Gastrocnemius medialis (tissue), 4 donors: ENCODE results near the gene TBX1. TPM values are rescaled to one million over a fixed set of nuclear protein-coding genes. Genes with fewer than 3 reads are reported as not detected.

Experiments used
- ATAC-seq, 2 donors: fragments of 150-250 bp; one replicate each; pipeline ENCODE4 v1.9.1; 2016
- DNase-seq, 2 donors: peaks; one replicate each; pipeline ENCODE4 v3.0.0-alpha.2; 2019
- H3K27ac ChIP-seq, 4 donors: fragments of 200-600 bp; sonication (generic); 1 replicate in 1 of 4; 2 replicates in 3 of 4; pipeline ENCODE4 v1.5.1; 2016 to 2018; ENCODE audit warnings: mild to moderate bottlenecking in 2 of 4, moderate library complexity in 1 of 4
- H3K27me3 ChIP-seq, 3 donors: fragments of 200-600 bp; sonication (generic) in 2 of 3; 1 replicate in 1 of 3; 2 replicates in 2 of 3; pipeline versions ENCODE4 v1.5.1 to v1.6.0; 2016 to 2019; ENCODE audit warnings: mild to moderate bottlenecking in 1 of 3, moderate library complexity in 1 of 3
- H3K36me3 ChIP-seq, 2 donors: fragments of 200-600 bp; sonication (generic) in 1 of 2; one replicate each; pipeline ENCODE4 v1.5.1; 2017 to 2018
- H3K4me1 ChIP-seq, 2 donors: fragments of 200-600 bp; sonication (generic) in 1 of 2; one replicate each; pipeline ENCODE4 v1.5.1; 2016 to 2017; ENCODE audit warnings: mild to moderate bottlenecking in 2 of 2
- H3K4me3 ChIP-seq, 4 donors: fragments of 200-600 bp; sonication (generic) in 3 of 4; 1 replicate in 1 of 4; 2 replicates in 3 of 4; pipeline ENCODE4 v1.5.1; 2016 to 2019; ENCODE audit warnings: mild to moderate bottlenecking in 2 of 4
- H3K9me3 ChIP-seq, 3 donors: fragments of 200-600 bp; sonication (generic) in 2 of 3; 1 replicate in 1 of 3; 2 replicates in 2 of 3; pipeline ENCODE4 v1.5.1; 2016 to 2019
- POLR2A ChIP-seq, 2 donors: fragments of 450-650 bp; IDR thresholded peaks; one replicate each; pipeline ENCODE4 v1.6.1; 2017; ENCODE audit warnings: antibody characterized with exemption in 2 of 2, mild to moderate bottlenecking in 2 of 2, moderate library complexity in 2 of 2
- in situ Hi-C, 4 donors: fragments of 200-750 bp; cut with MboI; loops; one replicate each; pipeline versions ENCODE4 v1.15.0 to v1.8.0; 2017; ENCODE audit warnings: low sequenced_read_pairs in 4 of 4
- intact Hi-C: fragments of 100-400 bp; cut with DNase I; formaldehyde crosslinking; loops from one replicate; pipeline ENCODE4 v1.15.1; 2023; ENCODE audit warnings: low total_unique reads
- total RNA-seq, 4 donors: library from RNA; depleted of rRNA; stranded (reverse); fragments of >200 nt; gene quantifications; one replicate each; pipeline versions ENCODE4 v1.1.0 to v1.2.3, GENCODE V29; 2016
- TF ChIP-seq, protein P1 (sequence below), 5 experiments: fragments of 450-650 bp in 3 of 5; fragments of 200-600 bp in 2 of 5; sonication (generic) in 2 of 5; IDR thresholded peaks in 4 of 5; conservative IDR thresholded peaks in 1 of 5; 1 replicate in 4 of 5; 2 replicates in 1 of 5; pipeline ENCODE4 v1.5.1; 2016 to 2019; ENCODE audit warnings: antibody characterized with exemption in 5 of 5, mild to moderate bottlenecking in 3 of 5, moderate library complexity in 3 of 5

TBX1 gene
- total RNA-seq, 4 donors from 2014 or later, result 27.9 to 38.9 (median 36.3) TPM

DNA sequence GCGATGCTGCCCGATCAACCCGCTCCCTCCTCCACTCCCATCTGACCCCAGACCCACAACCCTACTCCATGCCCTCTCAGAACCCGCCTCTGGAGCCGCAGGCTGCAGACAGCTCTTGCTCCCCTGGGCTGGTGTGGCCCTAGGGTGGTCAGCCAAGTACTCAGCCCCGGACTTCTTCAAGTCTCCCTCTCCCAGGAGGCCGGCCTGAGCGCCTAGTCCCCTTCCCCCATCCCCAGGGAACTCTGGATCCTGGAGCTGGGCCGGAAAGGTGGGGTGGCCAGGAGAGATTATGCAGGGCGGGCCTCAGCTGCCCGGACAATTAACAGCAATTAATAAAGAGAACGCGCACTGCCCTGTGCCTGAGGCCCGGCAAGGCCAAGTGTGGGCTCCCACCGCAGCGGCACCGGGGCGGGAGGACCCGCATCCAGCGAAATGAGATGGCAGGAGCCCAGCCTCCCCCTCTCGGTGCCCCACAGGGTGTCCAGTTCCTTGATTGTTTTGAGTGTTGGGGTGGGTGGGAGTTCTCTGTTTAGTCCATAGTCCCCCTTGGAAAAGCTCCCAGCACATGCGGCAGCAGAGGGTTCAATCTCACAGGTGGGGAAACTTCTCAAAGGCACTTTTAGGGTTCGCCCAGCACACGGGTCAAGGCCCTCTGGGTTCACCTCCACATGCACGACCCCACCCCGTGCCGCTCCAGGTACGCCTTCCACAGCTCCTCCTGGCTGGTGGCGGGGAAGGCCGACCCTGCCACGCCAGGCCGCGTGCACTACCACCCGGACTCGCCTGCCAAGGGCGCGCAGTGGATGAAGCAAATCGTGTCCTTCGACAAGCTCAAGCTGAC is 3.1 kb downstream of the TBX1 start:
- Histone ChIP-seq H3K36me3 (no peaks in the 10 kb centered on the region), H3K27me3 (peaks cover 11 to 44% (median 17%) of the 10 kb centered on the region in 3 donors), H3K9me3 (no peaks in the 10 kb centered on the region), H3K4me3 (no peak overlapping the region), H3K4me1 (peaks cover 0 to 8% of the 10 kb centered on the region in 2 donors), H3K27ac (no peak overlapping the region)
- in situ Hi-C loops (no loop called here), intact Hi-C loops (no loop called here)
- DNase-seq, result no peak
- no peak for TF ChIP-seq POLR2A (IDR thresholded peaks at IDR 0.05)
- TF ChIP-seq, protein P1, sequence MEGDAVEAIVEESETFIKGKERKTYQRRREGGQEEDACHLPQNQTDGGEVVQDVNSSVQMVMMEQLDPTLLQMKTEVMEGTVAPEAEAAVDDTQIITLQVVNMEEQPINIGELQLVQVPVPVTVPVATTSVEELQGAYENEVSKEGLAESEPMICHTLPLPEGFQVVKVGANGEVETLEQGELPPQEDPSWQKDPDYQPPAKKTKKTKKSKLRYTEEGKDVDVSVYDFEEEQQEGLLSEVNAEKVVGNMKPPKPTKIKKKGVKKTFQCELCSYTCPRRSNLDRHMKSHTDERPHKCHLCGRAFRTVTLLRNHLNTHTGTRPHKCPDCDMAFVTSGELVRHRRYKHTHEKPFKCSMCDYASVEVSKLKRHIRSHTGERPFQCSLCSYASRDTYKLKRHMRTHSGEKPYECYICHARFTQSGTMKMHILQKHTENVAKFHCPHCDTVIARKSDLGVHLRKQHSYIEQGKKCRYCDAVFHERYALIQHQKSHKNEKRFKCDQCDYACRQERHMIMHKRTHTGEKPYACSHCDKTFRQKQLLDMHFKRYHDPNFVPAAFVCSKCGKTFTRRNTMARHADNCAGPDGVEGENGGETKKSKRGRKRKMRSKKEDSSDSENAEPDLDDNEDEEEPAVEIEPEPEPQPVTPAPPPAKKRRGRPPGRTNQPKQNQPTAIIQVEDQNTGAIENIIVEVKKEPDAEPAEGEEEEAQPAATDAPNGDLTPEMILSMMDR (IDR thresholded peaks at IDR 0.05 in 4 of 5, conservative IDR thresholded peaks at IDR 0.05 in 1 of 5), result no peak
- no peak for ATAC-seq

DNA sequence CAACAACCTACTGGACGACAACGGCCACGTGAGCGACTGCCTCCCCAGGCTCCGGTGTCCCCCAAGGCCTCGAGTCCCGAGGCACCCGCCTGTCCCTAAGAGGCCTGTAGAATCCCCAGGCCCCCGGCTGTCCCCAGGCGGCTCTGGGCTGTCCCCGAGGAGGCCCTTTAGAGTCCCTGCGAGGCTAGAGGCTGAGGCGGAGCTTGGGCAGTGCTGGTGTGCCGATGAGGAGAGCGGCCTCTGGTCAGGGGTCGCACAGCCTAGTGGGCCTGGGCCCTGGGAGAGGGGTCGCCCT is 3.7 kb downstream of the TBX1 start:
- Histone ChIP-seq H3K27ac (no peak overlapping the region), H3K36me3 (no peaks in the 10 kb centered on the region), H3K9me3 (no peaks in the 10 kb centered on the region), H3K27me3 (peaks cover 11 to 41% (median 19%) of the 10 kb centered on the region in 3 donors), H3K4me3 (no peak overlapping the region), H3K4me1 (peaks cover 0 to 8% of the 10 kb centered on the region in 2 donors)
- intact Hi-C loops (no loop called here), in situ Hi-C loops (no loop called here)
- TF ChIP-seq POLR2A (IDR thresholded peaks at IDR 0.05), result no peak
- TF ChIP-seq, protein P1 (IDR thresholded peaks at IDR 0.05 in 4 of 5, conservative IDR thresholded peaks at IDR 0.05 in 1 of 5), result no peak
- ATAC-seq, result no peak
- DNase-seq, result no peak

DNA sequence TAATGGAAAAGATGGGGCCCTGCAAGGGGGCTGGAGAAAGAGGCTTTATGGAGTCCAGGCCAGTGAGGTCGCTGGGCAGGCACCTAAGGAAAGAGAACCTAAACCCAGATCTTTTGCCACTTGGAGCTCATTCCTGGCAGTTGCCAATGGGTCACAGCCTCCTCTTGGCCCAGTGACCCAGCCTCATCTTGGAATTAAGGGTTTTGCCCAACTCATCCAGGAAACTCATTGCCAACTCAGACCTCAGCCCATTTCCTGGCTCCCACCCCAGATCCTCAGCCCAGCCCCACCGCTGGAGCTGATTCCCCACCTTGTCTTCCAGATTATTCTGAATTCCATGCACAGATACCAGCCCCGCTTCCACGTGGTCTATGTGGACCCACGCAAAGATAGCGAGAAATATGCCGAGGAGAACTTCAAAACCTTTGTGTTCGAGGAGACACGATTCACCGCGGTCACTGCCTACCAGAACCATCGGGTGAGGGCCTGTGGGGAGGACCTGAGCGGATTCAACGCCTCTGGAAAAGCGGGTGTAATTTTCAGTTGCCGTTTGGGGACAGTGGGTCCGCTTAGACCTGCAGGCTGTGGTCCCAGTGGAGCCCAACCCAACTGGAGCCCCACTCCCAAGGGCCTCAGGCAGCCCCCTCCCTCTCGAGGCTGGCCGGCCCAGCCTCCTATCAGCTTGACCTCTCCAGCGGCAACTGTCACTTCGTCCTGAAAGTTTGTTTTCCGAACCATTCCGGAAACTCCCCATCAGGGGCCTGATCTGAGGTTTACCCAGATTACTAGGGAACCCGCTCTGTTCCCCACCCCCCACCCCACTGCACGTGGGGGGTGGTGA is 4.3 kb downstream of the TBX1 start:
- ATAC-seq, result no peak
- Histone ChIP-seq H3K36me3 (no peaks in the 10 kb centered on the region), H3K4me3 (no peak overlapping the region), H3K9me3 (no peaks in the 10 kb centered on the region), H3K4me1 (peaks cover 0 to 8% of the 10 kb centered on the region in 2 donors), H3K27ac (no peak overlapping the region), H3K27me3 (peaks cover 7 to 41% (median 17%) of the 10 kb centered on the region in 3 donors)
- intact Hi-C loops, result no loop called here
- DNase-seq, result no peak
- no peak for TF ChIP-seq POLR2A (IDR thresholded peaks at IDR 0.05)
- in situ Hi-C loops, result loop anchor here in 1 of 4 donors (5.0 kb wide), 1 partner anchor 33 kb away; no protein-coding TSS in a partner anchor

DNA sequence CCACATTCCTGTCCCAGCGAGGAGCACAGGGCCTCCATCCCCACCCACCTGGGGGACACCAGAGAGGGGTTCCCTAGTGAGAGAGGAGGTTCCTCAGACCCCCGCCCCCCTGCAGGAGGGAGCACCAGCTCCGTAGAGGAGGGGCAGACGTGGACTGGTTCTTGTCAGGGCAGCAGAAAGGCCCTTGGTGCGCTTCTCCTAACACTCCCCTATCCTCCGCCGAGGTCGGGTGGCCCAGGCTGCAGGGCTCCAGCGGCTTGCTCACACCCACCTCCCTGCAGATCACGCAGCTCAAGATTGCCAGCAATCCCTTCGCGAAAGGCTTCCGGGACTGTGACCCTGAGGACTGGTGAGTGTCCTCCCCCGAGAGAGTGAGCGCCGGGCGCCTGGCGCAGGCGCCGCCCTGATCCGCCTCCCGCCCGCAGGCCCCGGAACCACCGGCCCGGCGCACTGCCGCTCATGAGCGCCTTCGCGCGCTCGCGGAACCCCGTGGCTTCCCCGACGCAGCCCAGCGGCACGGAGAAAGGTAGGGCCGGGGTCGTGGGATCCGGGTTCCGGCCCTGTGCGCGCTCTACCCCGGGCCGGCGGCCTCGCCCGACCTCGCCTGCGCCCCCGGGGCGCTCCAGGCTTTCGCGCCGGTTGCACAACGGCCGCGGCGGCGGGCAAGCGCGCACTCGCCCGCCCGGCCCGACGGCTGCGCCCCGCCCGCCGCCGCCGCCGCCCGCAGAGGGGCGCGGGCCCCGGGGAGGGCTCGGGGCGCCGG is 5.1 kb downstream of the TBX1 start:
- intact Hi-C loops, result no loop called here
- no peak for ATAC-seq
- no peaks in the 10 kb centered on the region for H3K36me3 ChIP-seq
- H3K27ac ChIP-seq, result no peak overlapping the region
- H3K4me1 ChIP-seq, result peaks cover 0 to 4% of the 10 kb centered on the region in 2 donors
- in situ Hi-C loops, result loop anchor here in 1 of 4 donors (5.0 kb wide), 1 partner anchor 33 kb away; no protein-coding TSS in a partner anchor
- TF ChIP-seq, protein P1 (IDR thresholded peaks at IDR 0.05 in 4 of 5, conservative IDR thresholded peaks at IDR 0.05 in 1 of 5), result no peak
- TF ChIP-seq POLR2A (IDR thresholded peaks at IDR 0.05), result no peak
- no peak for DNase-seq
- no peak overlapping the region for H3K4me3 ChIP-seq
- no peaks in the 10 kb centered on the region for H3K9me3 ChIP-seq
- H3K27me3 ChIP-seq, result peaks cover 6 to 39% (median 22%) of the 10 kb centered on the region in 3 donors
